ENCODE results near the gene ARPP21. TPM values are rescaled to one million over a fixed set of nuclear protein-coding genes. Genes with fewer than 3 reads are reported as not detected.
"Not testable (repeated sequence)": the region's sequence is repeated elsewhere in the genome, so short reads cannot be mapped to it uniquely, and the experiment has no call there.

ARPP21 gene
- total and polyA plus RNA-seq, 4 donors, result 27.8 to 61.4 (median 49.7) TPM

DNA sequence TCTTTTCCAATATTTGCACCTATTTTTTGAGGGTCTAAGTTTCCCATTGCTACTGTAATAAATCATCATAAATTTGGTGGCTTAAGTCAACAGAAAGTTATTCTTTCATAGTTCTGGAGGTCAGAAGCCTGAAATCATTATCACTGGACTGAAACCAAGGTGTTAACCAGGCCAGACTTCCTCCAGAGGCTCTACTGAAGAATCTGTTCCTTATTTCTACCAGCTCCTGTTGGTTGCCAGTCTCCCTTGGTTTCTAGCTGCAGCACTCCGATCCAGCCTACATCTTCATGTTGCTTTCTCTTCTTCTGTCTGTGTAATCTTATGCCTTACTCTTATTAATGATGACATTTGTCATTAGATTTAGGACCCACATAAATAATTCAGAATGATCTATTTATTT is 22.0 kb upstream of the ARPP21 start:
- WGBS (ENCODE audit: insufficient coverage), result no CpG with 5 or more reads among the region's 1 CpG
- H3K9me3 ChIP-seq (ENCODE audit: control insufficient read depth, insufficient read depth, low read length), result no peaks in the 10 kb centered on the region
- no peaks in the 10 kb centered on the region for H3K27me3 ChIP-seq (ENCODE audit: control insufficient read depth, insufficient read depth, low read length)
- H3K36me3 ChIP-seq (ENCODE audit: control insufficient read depth, insufficient read depth, low read length), result no peaks in the 10 kb centered on the region
- no peak for DNase-seq (ENCODE audit: low read depth in 4 of 6, low spot score in 6 of 6)
- no peak overlapping the region for H3K27ac ChIP-seq (ENCODE audit: low read depth, low read length)
- no peak overlapping the region for H3K4me3 ChIP-seq (ENCODE audit: low read depth, low read length)
- no peaks in the 10 kb centered on the region for H3K4me1 ChIP-seq (ENCODE audit: control insufficient read depth, insufficient read depth, low read length)

- not testable (repeated sequence) for H3K27ac ChIP-seq (ENCODE audit: low read depth, low read length); DNase-seq (ENCODE audit: low read depth in 4 of 6, low spot score in 6 of 6); H3K9me3 ChIP-seq (ENCODE audit: control insufficient read depth, insufficient read depth, low read length); H3K36me3 ChIP-seq (ENCODE audit: control insufficient read depth, insufficient read depth, low read length); H3K27me3 ChIP-seq (ENCODE audit: control insufficient read depth, insufficient read depth, low read length); H3K4me3 ChIP-seq (ENCODE audit: low read depth, low read length); H3K4me1 ChIP-seq (ENCODE audit: control insufficient read depth, insufficient read depth, low read length)
- no CpG with 5 or more reads among the region's 2 CpGs for WGBS (ENCODE audit: insufficient coverage)
Observed at GRCh38 chr3:35620238-35620637, 19.1 kb upstream of the ARPP21 start.

- Histone ChIP-seq H3K36me3 (ENCODE audit: control insufficient read depth, insufficient read depth, low read length) (no peaks in the 10 kb centered on the region), H3K4me1 (ENCODE audit: control insufficient read depth, insufficient read depth, low read length) (no peaks in the 10 kb centered on the region), H3K27me3 (ENCODE audit: control insufficient read depth, insufficient read depth, low read length) (no peaks in the 10 kb centered on the region), H3K9me3 (ENCODE audit: control insufficient read depth, insufficient read depth, low read length) (no peaks in the 10 kb centered on the region), H3K4me3 (ENCODE audit: low read depth, low read length) (no peak overlapping the region), H3K27ac (ENCODE audit: low read depth, low read length) (no peak overlapping the region)
- 96% methylated on average over 2 of the region's 2 CpGs for WGBS (ENCODE audit: insufficient coverage)
- DNase-seq (ENCODE audit: low read depth in 4 of 6, low spot score in 6 of 6), result no peak
Observed at GRCh38 chr3:35624698-35625097, 14.6 kb upstream of the ARPP21 start.

GRCh38 chr3:35633332-35634124 is 5.8 kb upstream of the ARPP21 start:
- no CpG with 5 or more reads among the region's 4 CpGs for WGBS (ENCODE audit: insufficient coverage)
- peaks cover under 1% of the 10 kb centered on the region for H3K4me1 ChIP-seq (ENCODE audit: control insufficient read depth, insufficient read depth, low read length)
- H3K36me3 ChIP-seq (ENCODE audit: control insufficient read depth, insufficient read depth, low read length), result no peaks in the 10 kb centered on the region
- H3K9me3 ChIP-seq (ENCODE audit: control insufficient read depth, insufficient read depth, low read length), result no peaks in the 10 kb centered on the region
- H3K27me3 ChIP-seq (ENCODE audit: control insufficient read depth, insufficient read depth, low read length), result no peaks in the 10 kb centered on the region
- H3K4me3 ChIP-seq (ENCODE audit: low read depth, low read length), result no peak overlapping the region
- no peak overlapping the region for H3K27ac ChIP-seq (ENCODE audit: low read depth, low read length)
- no peak for DNase-seq (ENCODE audit: low read depth in 4 of 6, low spot score in 6 of 6)

DNA sequence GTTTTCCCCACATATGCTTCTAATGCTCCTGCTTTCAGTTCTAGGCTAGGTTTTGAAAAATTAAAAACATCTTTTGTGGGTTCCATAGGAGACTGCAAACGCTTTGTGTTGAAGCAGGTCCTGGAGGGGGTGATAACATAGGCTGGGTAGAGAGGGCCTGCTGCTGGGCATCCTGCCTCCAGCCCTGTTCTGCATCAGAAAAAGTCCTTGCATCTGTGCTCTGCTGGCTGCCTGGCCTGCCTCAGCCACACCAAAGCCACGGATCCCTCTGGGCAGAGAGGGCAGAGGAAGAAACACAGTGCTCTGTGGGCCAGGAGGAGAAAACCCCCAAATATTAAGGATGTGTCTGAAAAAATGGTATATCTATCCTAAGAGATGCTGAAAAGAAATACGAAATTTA is 3.9 kb upstream of the ARPP21 start:
- H3K4me1 ChIP-seq (ENCODE audit: control insufficient read depth, insufficient read depth, low read length), result peaks cover 13% of the 10 kb centered on the region
- peaks cover 7% of the 10 kb centered on the region for H3K27me3 ChIP-seq (ENCODE audit: control insufficient read depth, insufficient read depth, low read length)
- H3K9me3 ChIP-seq (ENCODE audit: control insufficient read depth, insufficient read depth, low read length), result no peaks in the 10 kb centered on the region
- no peaks in the 10 kb centered on the region for H3K36me3 ChIP-seq (ENCODE audit: control insufficient read depth, insufficient read depth, low read length)
- H3K27ac ChIP-seq (ENCODE audit: low read depth, low read length), result no peak overlapping the region
- whole genome bisulfite sequencing (ENCODE audit: insufficient coverage), result 75% methylated on average over 1 of the region's 3 CpGs
- H3K4me3 ChIP-seq (ENCODE audit: low read depth, low read length), result no peak overlapping the region
- DNase-seq (ENCODE audit: low read depth in 4 of 6, low spot score in 6 of 6), result no peak

DNA sequence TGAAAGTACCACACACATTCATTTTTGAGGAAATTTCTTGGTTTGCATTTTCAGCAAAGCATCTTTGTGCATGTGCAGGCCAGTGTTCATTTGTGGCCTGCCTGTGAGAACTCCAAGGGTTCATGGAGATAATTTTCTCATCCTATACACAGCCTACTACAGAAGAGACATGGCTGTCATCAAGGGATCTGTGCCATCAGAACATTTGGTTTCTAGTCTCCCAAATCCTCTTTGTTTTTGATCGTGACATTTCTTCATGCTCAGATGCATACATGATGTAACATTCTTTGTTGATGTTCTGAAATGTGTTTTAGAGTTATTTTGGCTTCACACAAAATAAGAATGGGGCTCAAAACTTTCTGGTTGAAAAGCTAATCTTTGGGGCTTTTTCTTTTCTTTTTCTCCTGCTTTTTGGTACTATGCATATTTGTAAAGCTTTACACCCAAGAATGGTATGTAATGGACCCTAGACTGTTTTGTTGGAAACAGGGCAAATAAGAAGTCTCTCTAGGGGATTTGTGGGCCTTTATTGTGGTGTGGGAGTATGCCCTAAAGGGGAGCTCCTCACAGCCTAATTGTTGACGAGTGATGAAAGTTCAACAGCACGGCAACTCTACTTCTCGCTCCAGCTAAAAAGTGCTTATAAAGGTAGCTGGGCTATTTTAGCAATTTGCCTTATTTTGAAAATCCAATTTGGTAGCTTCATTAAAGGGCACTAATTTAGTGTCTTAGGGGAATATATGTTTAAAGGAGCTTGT is 3.2 kb upstream of the ARPP21 start:
- DNase-seq (ENCODE audit: low read depth in 4 of 6, low spot score in 6 of 6), result peak in 1 of 6 donors; percentile 90
- H3K27me3 ChIP-seq (ENCODE audit: control insufficient read depth, insufficient read depth, low read length), result peaks cover 13% of the 10 kb centered on the region
- peaks cover 13% of the 10 kb centered on the region for H3K4me1 ChIP-seq (ENCODE audit: control insufficient read depth, insufficient read depth, low read length)
- H3K36me3 ChIP-seq (ENCODE audit: control insufficient read depth, insufficient read depth, low read length), result no peaks in the 10 kb centered on the region
- WGBS (ENCODE audit: insufficient coverage), result 67% methylated on average over 1 of the region's 4 CpGs
- no peaks in the 10 kb centered on the region for H3K9me3 ChIP-seq (ENCODE audit: control insufficient read depth, insufficient read depth, low read length)
- no peak overlapping the region for H3K27ac ChIP-seq (ENCODE audit: low read depth, low read length)
- H3K4me3 ChIP-seq (ENCODE audit: low read depth, low read length), result no peak overlapping the region

GRCh38 chr3:35638251-35638979 is 910 bp upstream of the ARPP21 start:
- H3K27ac ChIP-seq (ENCODE audit: low read depth, low read length), result peak overlapping the region; percentile 35
- WGBS (ENCODE audit: insufficient coverage), result 50% methylated on average over 10 of the region's 15 CpGs
- peak in 2 of 6 donors; percentile 35 to 59 for DNase-seq (ENCODE audit: low read depth in 4 of 6, low spot score in 6 of 6)

DNA sequence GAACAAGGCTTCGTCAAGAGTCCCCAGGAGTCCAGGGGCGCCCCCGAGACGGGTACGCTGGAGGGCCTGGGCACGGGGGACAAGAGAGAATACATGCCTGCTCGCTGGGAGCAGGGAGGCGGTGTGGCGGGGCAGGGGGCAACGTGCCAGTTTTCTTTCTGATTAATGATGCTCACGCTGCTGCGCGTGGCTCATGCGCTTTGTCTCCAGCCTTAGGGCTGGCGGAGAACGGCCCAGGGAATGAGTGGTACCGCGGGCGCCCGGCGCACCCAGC is 408 bp upstream of the ARPP21 start:
- peak overlapping the region; percentile 35 for H3K27ac ChIP-seq (ENCODE audit: low read depth, low read length)
- no peaks in the 10 kb centered on the region for H3K9me3 ChIP-seq (ENCODE audit: control insufficient read depth, insufficient read depth, low read length)
- peaks cover 13% of the 10 kb centered on the region for H3K4me1 ChIP-seq (ENCODE audit: control insufficient read depth, insufficient read depth, low read length)
- WGBS (ENCODE audit: insufficient coverage), result 3% methylated on average over 21 of the region's 21 CpGs
- no peaks in the 10 kb centered on the region for H3K36me3 ChIP-seq (ENCODE audit: control insufficient read depth, insufficient read depth, low read length)
- peak in 2 of 6 donors; percentile 85 to 88 for DNase-seq (ENCODE audit: low read depth in 4 of 6, low spot score in 6 of 6)
- peaks cover 15% of the 10 kb centered on the region for H3K27me3 ChIP-seq (ENCODE audit: control insufficient read depth, insufficient read depth, low read length)
- peak overlapping the region; percentile 71 for H3K4me3 ChIP-seq (ENCODE audit: low read depth, low read length)

More at GRCh38 chr3:35638251-35638979, 910 bp upstream of the ARPP21 start:
- Histone ChIP-seq H3K4me3 (ENCODE audit: low read depth, low read length) (peak overlapping the region; percentile 71), H3K9me3 (ENCODE audit: control insufficient read depth, insufficient read depth, low read length) (no peaks in the 10 kb centered on the region), H3K36me3 (ENCODE audit: control insufficient read depth, insufficient read depth, low read length) (no peaks in the 10 kb centered on the region), H3K4me1 (ENCODE audit: control insufficient read depth, insufficient read depth, low read length) (peaks cover 13% of the 10 kb centered on the region), H3K27me3 (ENCODE audit: control insufficient read depth, insufficient read depth, low read length) (peaks cover 15% of the 10 kb centered on the region)

GRCh38 chr3:35640190-35641165 is 1.2 kb downstream of the ARPP21 start:
- Histone ChIP-seq H3K4me1 (ENCODE audit: control insufficient read depth, insufficient read depth, low read length) (peaks cover 13% of the 10 kb centered on the region), H3K9me3 (ENCODE audit: control insufficient read depth, insufficient read depth, low read length) (no peaks in the 10 kb centered on the region), H3K36me3 (ENCODE audit: control insufficient read depth, insufficient read depth, low read length) (no peaks in the 10 kb centered on the region), H3K27me3 (ENCODE audit: control insufficient read depth, insufficient read depth, low read length) (peaks cover 15% of the 10 kb centered on the region), H3K4me3 (ENCODE audit: low read depth, low read length) (peak overlapping the region; percentile 71), H3K27ac (ENCODE audit: low read depth, low read length) (peak overlapping the region; percentile 88)
- DNase-seq (ENCODE audit: low read depth in 4 of 6, low spot score in 6 of 6), result peak in 2 of 6 donors; percentile 35 to 59
- 53% methylated on average over 3 of the region's 10 CpGs for WGBS (ENCODE audit: insufficient coverage)
